PC-3 (cell line): ENCODE measurements around the gene TMEM81.

Source experiments
- EZH2 ChIP-seq: fragments of 300-600 bp; sonication (generic); IDR thresholded peaks from one replicate; pipeline ENCODE4 v1.6.1; 2017; ENCODE audit warnings: antibody characterized with exemption, mild to moderate bottlenecking, low read length; ENCODE audit not compliant: unreplicated experiment
- TF ChIP-seq, protein P1 (sequence below): fragments of 300-600 bp; sonication (generic); conservative IDR thresholded peaks from 2 replicates; pipeline ENCODE4 v1.5.1; 2017; ENCODE audit warnings: antibody characterized with exemption, low read depth, mild to moderate bottlenecking, low read length

DNA sequence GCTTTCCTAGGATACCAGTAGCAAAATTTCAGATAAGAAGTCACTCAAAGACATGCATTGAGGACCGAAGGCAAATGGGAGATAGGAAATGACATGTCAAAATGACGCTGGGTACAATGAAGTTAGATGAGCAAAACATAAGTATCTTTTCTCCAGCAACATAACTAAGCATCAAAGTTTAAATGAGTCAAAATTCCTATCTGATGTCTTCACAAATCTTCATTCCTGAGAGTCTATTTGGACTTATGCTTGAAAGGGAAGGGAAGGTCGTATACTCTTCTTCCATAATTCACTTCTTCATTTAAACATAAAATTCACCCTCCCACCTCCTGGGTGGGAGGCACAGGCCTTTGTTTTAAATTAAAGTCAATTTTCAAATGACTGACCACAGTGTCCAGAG lies 4.1 kb upstream of the TMEM81 start:
- TF ChIP-seq, protein P1, sequence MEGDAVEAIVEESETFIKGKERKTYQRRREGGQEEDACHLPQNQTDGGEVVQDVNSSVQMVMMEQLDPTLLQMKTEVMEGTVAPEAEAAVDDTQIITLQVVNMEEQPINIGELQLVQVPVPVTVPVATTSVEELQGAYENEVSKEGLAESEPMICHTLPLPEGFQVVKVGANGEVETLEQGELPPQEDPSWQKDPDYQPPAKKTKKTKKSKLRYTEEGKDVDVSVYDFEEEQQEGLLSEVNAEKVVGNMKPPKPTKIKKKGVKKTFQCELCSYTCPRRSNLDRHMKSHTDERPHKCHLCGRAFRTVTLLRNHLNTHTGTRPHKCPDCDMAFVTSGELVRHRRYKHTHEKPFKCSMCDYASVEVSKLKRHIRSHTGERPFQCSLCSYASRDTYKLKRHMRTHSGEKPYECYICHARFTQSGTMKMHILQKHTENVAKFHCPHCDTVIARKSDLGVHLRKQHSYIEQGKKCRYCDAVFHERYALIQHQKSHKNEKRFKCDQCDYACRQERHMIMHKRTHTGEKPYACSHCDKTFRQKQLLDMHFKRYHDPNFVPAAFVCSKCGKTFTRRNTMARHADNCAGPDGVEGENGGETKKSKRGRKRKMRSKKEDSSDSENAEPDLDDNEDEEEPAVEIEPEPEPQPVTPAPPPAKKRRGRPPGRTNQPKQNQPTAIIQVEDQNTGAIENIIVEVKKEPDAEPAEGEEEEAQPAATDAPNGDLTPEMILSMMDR = no peak
- TF ChIP-seq EZH2 = no peak
